ENCODE data around the gene GFOD2. TPM values are rescaled to one million over a fixed set of nuclear protein-coding genes. Genes with fewer than 3 reads are reported as not detected.

GFOD2 gene
- total and polyA plus RNA-seq, 2 experiments from 2014 or later: 19.3 to 34.3 TPM

- Histone ChIP-seq H3K79me2 (replicated peaks; ENCODE audit: insufficient read depth) (peaks cover 7% of the 10 kb centered on the region; the same call in 1 of the 2 replicates), H4K20me1 (replicated peaks; ENCODE audit: insufficient read depth) (no peaks in the 10 kb centered on the region; the same call in 1 of the 2 replicates), H3K27me3 (ENCODE audit: insufficient read depth) (no peaks in the 10 kb centered on the region), H3K4me2 (no peak overlapping the region), H3K27ac (ENCODE audit: low read depth) (no peak overlapping the region), H3F3A (replicated peaks; ENCODE audit: low read depth) (peaks cover 9% of the 10 kb centered on the region; the same call in 1 of the 2 replicates), H3K36me3 (ENCODE audit: insufficient read depth) (peaks cover 45% of the 10 kb centered on the region), H3K4me3 (no peak overlapping the region), H3K9me2 (ENCODE audit: insufficient read depth) (no peaks in the 10 kb centered on the region), H2AFZ (no peak overlapping the region), H3K4me1 (ENCODE audit: insufficient read depth) (no peaks in the 10 kb centered on the region)
- no peak overlapping the region for H3K4me3 Mint-ChIP-seq
- H3K9me3 Mint-ChIP-seq: no peaks in the 10 kb centered on the region
- ATAC-seq (no peak), DNase-seq (ENCODE audit: low spot score) (no peak)
- H3K36me3 Mint-ChIP-seq (ENCODE audit: low read depth): peaks cover 76% of the 10 kb centered on the region
- no peak overlapping the region for H3K27ac Mint-ChIP-seq
- no peak for TF ChIP-seq NANOG (IDR thresholded peaks at IDR 0.05; ENCODE audit: borderline replicate concordance)
- no peak for TF ChIP-seq ETS1 (IDR thresholded peaks at IDR 0.05)
- TF ChIP-seq CTCF (conservative IDR thresholded peaks at IDR 0.05; ENCODE audit: low read depth in 2 of 2): no peak
- TF ChIP-seq CREB1 (CRISPR knock-in tag; IDR thresholded peaks at IDR 0.05; ENCODE audit: low read depth): no peak
- TF ChIP-seq ZNF462 (CRISPR knock-in tag; IDR thresholded peaks at IDR 0.05): no peak
- TF ChIP-seq ZNF331 (CRISPR knock-in tag; IDR thresholded peaks at IDR 0.05; ENCODE audit: low read depth): no peak
- TF ChIP-seq ZNF114 (CRISPR knock-in tag; IDR thresholded peaks at IDR 0.05): no peak
- TF ChIP-seq STAT1 (IDR thresholded peaks at IDR 0.05; ENCODE audit: unreplicated experiment): no peak
- no peak for TF ChIP-seq POLR2AphosphoS5 (IDR thresholded peaks at IDR 0.05; ENCODE audit: low read depth)
- no peak for TF ChIP-seq EZH2 (IDR thresholded peaks at IDR 0.05; ENCODE audit: low read depth, unreplicated experiment)
- TF ChIP-seq EZH2phosphoT487 (IDR thresholded peaks at IDR 0.05; ENCODE audit: unreplicated experiment): no peak
- H3K27me3 Mint-ChIP-seq (ENCODE audit: insufficient read depth, low read depth, poor library complexity): peaks cover 2% of the 10 kb centered on the region
- H3K4me1 Mint-ChIP-seq: no peaks in the 10 kb centered on the region
Measured at GRCh38 chr16:67628216-67628615, 90.9 kb downstream of the GFOD2 start.

Measured in GM23338 (cell line).